HG03521 (cell line): ENCODE results near the gene INPP4B.

Experiments
- ATAC-seq: cut with Tn5 transposase; IDR thresholded peaks from one replicate; pipeline ENCODE4 v1.9.1; 2021; ENCODE audit warnings: mild to moderate bottlenecking, moderate library complexity; ENCODE audit not compliant: unreplicated experiment

Gene INPP4B

DNA sequence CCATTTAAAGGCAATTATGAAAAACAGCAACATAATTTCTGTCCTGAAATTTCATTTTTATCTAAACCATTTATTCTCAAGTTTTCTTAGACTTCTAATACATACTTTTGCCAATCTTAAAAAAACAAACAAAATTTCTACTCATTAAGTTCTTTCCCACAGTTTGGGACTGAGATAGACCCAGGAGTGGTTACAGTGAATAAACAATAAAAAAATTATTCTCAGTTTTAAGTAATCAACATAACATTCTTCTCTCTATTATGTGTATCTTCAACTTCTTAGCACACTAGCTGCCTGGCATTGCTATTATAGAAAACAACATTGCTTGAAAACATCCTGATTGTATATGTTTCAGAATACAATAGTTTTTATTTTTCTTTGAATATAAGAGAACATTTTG is 676.9 kb downstream of the INPP4B start:
- no peak for ATAC-seq

DNA sequence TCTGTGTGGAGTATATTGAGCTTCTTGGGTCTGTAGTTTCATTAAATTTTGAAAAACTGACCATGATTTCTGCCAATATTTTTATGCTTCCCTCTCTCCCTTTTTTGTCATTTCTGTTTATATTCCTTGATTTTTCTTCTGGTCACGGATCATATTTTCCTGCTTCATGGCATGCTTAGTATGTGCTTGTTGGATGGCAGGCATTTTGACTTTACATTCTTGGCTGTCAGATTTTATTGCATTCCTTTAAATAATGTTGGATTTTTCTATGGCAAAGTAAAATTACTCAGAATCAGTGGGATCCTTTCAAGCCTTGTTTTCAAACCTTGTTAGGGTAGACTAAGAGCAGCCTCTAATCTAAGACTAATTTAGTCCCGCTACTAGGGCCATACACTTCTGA is 677.9 kb downstream of the INPP4B start:
- ATAC-seq = no peak

DNA sequence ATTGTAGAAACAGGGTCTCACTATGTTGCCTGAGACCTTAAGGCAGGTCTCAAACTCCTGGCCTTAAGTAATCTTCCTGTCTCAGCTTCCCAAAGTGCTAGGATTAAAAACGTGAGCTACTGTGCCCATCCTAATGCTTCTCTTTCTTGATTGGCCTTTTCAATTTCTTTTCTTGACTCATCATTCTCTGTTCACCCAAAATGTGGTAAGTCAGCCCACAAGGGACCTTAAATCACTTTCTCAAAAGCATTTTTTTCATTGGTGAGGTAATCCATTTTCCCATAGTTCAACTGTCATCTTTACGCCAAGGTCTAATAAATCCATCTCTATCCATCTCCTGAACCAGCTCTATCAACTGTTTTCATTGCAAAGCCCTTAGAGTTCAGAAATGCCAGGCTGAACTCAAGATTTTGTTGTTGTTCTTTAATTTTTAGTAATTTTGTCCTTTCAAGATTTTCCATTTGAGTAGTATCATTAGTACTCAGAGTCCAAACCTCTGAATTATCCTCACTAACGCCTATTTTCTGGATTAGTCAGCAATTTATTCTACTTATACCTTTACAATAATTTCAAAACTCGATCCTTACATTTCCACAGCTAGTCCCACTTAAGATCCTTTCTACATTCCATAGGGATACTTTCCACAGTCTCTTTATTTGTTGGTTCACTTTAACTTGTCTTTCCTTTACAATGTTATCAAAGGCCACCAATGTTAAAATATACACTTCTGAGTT is 681.2 kb downstream of the INPP4B start:
- no peak for ATAC-seq

DNA sequence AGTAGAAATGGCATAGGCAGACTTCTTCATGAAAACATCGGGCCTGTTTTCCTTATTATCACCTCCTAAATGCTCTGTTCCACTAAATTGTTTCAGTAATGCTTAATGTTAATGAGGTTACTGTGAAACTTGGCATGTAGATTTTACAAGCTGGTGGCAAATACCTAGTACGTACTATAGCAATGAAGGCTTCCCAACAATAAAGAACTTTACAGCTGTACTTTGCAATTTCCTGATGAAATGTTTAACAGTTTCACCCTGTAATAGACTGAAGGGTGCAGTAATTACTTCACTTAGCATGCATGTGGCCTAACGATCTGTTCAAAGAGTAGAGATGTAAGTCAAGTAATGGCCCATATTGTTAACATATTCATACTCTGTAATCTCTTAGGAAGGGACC is 685.0 kb downstream of the INPP4B start:
- ATAC-seq = no peak

DNA sequence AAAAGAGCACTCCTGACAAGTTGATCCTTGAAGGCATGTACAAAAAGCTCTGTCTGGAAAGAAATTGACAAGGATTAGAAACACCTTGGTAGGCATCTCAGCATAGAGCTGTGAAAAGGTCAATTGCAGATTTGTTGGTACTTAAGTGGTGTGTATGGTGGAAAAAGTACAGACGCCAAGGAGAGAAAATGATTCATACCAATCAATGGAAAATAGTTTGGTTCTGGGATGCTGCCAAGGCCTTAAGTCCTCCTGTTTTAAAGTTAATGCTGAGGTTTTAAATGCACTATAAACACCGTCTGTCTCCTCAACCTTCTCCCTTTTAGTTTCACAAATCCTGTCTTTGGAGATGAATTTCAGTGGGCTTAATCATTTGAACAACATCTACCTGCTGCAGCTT is 685.6 kb downstream of the INPP4B start:
- ATAC-seq = no peak

DNA sequence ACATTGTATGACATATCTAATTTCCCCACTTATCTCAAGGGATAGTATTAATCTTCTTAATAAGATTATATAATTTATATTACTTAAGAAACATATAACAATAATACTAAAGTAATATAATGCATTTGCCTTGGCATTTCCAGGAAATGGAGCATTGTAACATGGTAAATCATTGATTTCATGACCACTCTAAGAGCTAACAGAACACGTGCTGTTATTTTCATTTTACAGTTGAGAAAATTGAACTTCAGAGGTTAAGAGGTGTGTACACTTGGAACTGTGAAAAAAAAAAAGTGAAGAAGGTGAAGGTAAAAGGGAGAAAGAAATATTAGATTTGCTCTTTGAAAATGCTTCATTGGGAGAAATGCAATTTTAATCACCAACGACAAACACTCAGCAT is 687.1 kb downstream of the INPP4B start:
- no peak for ATAC-seq

DNA sequence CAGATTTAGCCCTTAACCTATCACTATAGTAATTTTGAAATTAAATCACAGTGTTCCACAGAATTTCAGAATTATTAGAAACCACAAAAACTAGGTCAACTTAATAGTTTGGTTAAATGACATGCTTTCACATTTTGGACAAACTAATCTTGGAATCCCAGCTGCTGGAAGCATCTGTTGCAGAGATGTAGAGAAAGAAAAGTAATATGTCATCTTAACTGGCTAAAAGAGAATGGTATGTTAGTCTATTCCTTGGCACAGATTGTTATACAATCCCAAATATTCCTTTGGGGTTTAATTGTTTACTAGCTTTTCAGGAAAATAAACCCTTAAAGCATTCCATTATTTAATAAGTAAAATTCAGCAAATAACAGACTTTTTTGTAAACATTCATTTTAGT is 689.8 kb downstream of the INPP4B start:
- no peak for ATAC-seq

DNA sequence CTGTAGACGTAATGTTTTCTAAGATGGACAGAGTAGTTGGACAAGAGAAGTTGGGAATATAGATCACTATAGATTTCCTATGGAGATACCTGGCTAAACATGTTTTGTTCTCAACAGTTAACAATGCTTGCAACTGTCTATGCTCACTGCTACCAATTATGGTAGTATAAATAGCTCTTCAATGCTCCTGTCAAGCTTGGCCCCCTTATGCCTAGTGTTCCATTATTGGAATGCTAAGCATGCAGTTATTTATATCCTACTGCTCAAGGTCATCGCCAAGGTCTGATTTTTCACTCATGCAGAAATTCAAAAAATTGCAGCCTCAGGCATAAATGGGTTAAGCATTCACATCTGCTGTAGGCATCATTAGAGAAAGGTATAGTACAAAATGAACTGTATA is 690.8 kb downstream of the INPP4B start:
- no peak for ATAC-seq

DNA sequence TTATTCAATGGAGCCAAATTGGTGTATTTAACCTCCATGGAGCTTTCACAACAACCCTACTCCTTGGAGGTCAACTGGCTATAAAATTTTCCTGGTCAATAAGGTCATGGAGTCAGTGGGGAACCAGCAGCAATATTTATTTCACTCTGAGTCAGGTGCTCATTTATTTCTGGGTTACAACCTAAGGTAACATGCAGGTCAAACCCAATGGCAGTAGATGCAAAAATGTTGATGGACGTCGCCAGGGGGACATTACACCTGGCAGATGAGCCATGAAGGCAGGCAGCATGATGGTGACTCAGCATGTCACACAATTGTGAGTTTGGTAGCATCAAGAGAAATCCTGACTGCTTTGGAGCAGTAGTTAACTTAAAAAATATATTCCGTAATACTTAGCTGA is 695.6 kb downstream of the INPP4B start:
- no peak for ATAC-seq

DNA sequence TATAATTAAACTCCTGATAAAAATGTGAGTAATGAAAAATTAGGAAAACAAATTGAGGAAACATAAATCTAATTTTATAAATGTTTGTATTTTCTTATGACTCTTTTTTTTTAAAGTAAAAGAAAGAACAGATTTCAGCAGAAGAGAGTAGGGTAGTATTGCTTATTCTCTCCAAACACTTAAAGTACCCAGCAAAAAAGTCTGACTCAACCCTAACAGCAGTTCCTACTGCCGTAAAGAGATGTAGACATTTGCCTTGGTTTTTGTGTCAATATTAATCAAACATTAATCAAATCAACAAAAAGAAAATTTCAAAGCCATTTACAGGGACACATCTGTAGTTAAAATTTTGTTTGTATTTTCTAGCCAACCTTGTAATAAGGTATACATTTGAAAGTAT is 701.3 kb downstream of the INPP4B start:
- no peak for ATAC-seq

DNA sequence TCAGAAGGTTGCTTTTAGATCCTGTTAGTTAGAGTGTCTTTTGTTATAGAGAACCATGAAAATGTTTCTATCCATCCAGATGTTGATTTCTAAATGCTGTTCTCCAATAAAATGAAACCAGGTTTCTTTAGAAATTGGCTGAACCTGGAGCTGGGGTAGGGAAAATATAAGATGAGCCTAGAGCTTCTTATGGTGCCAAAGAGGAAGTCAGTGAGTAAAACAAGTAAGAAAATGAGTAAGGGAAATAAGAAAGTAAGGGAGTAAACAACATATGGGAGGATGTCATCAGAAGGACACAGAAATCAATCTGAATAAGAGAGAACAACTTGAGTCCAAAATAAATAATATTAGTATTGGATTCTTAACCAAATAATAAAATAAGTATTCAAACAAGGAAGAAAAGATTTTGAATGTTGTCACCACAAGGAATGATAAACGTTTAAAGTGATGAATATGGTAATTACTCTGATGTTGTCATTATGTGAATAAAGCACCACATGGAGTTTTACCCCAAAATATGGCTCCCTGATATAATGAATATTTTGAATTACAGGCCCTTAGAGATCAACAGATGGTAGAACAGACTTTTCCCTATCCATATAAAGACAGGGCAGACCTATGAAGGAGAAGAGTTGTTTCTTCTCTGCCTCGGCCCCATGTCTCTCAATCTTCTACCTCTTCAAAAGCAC is 703.6 kb downstream of the INPP4B start:
- ATAC-seq = no peak

DNA sequence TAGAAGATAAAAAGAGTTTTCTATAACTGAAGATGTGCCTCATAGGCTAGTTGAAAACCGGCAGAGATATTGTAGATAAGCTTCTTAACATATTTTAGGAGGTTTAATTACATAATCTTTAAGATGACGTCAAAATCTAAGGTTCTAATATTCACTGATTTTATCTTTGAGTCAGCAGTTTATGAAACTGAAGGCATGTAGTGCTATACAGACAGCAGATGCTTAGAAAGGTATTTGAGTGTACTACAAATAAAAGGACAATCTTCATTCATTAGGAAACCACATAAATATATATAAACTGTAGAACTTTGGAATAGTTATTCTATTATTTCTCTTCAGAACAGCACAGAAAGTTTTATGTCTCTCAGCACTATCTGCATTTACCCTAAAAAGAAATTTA is 704.9 kb downstream of the INPP4B start:
- no peak for ATAC-seq

DNA sequence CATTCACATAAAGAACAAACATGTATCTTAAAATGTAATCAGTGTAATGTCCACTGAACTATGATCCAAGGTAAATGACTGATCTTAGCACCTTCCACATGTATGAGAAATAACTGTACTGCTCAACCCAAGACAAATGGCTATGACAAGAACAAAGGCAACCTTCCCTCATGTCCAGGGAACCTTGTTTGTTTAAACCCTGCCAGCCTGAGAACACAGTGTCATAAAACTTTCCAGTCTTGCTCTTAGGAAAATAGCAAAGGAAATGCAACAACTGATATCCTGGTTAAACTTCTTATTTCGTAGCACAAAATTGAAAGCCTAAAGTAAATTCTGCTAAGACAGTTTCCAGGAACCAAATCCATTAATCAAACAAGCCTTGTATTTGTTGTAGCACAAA is 715.4 kb downstream of the INPP4B start:
- no peak for ATAC-seq

DNA sequence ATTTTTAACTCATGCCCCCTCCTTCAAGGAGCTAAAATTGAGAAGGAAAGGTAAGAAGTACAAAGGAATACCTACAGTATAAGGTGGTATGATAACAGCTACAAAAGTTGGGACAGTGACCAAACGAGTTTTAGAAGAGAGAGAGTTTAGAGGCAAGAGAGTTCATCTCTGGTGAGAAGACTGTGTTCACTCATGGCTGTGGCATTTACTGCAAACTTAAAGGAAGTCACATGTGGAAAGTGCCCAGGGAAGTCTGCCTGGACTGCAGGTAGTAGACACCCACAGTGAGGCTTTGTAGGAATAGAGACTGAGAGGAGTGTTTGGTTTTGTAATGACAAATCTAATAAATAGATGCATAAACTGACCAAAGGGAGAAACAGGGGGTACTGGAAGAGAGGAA is 716.2 kb downstream of the INPP4B start:
- no peak for ATAC-seq

DNA sequence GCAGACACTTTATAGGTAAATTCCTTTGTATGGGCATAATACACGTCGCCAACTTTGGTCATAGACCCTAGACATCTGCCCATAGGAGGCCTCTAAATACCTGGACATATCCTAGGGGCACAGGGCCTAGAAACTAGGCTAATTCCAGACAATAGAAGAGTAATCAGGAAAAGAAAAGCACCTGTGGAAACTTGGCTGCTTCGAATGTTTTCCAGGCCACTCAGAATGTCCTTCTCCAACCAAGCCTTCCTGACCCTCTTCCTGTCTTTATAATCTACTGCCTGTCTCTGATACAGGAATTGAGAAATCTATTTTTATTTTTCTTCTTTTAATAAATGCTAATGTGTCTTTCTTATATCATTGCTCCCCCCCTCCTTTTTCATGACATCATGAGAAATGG is 716.6 kb downstream of the INPP4B start:
- ATAC-seq = no peak

DNA sequence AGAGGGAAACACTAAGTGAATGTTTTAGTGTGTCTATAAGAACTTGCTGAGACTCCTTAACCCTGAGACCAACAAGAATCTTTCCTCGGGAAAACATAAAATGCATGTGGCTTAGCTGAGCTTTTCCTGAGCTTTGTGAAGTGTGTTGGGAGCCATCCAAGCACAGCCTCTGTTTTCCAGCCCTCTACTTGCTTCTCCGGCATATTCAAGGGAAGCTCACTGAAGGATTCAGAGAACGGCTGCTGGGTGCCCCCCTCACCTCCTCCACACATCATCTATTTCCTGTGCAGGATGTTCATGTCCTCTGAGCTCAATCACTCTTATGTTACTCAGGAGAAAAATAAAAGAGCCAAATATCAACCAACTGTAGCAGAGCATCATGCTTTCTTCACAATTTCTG is 717.6 kb downstream of the INPP4B start:
- no peak for ATAC-seq

DNA sequence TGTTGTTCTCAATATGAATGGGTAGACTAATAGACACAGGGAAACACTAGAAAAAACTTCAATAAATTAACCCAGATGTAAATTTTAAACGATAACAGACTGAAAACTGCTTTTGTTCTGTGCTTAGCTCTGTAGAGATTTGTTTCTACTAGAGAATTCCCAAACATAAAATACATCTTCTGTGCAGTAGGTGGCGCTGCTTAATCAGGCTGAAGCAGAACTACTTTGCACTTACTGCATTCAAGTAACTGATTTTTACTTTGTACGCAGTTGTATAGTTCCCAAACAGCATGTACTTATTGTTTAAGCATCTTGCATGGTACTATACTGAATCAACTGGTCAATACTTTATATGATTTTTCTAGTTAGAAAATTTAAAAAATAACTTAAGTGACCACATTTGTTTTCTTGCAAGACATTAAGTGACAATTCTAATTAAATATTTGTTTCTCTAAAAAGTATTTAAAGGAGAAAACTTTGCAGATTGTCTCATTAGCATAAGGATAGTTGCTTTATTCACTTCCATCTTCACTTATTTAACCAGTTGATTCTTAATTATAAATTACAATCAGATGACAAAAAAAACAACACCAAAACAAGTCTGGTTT is 719.1 kb downstream of the INPP4B start:
- ATAC-seq = peak; percentile 61

DNA sequence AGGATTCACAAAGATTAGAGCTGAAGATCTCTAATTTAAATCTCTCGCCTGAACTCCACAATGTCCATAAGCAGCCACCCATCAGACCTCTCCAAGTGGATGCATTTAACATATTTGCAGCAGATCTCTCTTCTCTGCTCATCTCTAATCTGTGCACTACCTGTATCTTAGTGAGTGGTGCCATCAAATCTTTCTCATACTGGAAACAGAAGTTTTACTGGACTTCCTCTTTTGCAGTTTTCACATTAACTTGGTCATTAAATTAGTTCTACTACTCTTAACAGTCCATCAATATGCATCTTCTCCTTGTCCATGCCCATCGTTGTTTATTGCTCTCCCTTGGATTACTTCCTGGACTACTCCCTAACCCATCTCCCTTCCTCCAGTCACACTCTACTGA is 721.2 kb downstream of the INPP4B start:
- no peak for ATAC-seq

DNA sequence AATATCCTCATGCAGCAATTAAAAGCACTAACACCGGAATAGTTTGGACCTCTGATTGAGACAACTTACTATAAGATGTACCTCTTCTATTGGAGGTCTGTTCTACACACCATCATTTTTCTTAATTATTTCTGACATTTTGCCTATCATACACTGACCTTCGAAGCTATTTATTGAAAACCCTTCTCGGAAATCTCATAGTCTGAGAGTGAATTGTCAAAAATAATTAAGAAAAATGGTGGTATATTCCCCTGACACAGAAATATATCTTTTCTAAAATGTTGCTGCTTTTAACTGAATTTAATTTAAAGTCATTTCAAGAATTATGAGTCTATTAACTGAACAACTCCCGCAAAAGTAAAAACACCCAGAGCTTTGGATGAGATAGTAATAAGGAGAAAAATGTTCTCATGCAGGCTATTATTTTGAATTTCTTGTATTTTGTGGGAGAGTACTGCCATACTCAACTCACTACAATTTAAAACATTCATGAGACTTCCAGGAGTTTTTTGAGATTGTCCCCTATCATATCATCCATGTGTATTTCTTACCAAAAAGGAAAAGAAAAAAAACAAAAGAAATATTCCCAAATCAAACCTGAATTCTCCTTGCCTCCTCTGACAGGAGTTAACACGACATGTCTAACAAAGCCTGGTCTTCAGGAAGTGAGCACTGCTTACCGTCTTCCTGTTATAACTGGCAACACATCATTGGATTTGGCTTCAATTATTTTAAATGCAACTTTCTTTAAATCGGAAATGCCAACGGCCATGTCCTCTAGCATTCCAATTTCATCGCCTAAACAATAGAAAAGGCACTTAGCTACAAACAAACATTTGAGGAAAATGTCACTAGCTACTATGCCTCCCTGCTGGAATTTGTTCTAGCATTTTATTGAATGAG is 724.4 kb downstream of the INPP4B start:
- no peak for ATAC-seq

DNA sequence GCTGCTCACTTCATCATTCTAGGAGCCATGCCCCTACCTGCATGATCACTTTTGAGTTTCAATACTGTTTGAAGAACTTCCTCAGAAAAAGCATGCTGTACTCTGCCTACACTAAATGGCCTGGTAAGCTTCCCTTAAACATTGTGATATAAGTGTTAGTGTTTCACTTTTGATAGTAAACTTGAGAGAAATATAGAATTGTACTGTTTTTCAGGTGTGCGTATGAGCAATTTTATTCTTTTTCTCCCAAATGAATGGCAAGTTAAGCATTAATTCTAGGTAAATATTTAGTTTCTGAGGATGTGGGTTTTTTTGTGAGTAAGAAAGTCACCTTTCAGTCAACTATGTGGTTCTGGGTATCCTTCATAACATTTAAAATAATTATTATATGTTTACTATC is 725.2 kb downstream of the INPP4B start:
- ATAC-seq = no peak

DNA sequence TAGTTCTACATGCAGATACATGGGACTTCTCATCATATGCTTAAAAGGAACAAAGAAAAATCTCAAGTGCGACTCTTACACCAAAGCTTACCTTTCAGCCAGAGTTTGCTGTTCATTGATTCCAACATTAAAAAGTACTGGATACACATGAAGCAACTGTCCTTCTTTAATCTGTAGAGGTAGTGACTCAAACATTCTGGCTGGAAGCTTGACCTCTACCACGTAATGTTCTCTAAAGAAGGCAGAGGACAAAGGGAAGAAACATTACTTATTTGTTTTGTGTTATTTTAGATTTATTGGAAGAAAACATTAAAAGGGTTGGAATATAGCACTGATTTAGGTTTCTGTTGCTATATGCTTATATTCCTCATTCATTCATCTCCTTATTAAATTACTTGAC is 733.6 kb downstream of the INPP4B start:
- ATAC-seq = no peak
